ENCODE results near the gene F2RL3. TPM values are rescaled to one million over a fixed set of nuclear protein-coding genes. Genes with fewer than 3 reads are reported as not detected.
"Not testable (repeated sequence)": the region's sequence is repeated elsewhere in the genome, so short reads cannot be mapped to it uniquely, and the experiment has no call there.

The F2RL3 gene
- total RNA-seq, 2 experiments from 2014 or later: not detected

GRCh38 chr19:16934489-16934888, 45.7 kb downstream of the F2RL3 start:
- TF ChIP-seq, protein P1, sequence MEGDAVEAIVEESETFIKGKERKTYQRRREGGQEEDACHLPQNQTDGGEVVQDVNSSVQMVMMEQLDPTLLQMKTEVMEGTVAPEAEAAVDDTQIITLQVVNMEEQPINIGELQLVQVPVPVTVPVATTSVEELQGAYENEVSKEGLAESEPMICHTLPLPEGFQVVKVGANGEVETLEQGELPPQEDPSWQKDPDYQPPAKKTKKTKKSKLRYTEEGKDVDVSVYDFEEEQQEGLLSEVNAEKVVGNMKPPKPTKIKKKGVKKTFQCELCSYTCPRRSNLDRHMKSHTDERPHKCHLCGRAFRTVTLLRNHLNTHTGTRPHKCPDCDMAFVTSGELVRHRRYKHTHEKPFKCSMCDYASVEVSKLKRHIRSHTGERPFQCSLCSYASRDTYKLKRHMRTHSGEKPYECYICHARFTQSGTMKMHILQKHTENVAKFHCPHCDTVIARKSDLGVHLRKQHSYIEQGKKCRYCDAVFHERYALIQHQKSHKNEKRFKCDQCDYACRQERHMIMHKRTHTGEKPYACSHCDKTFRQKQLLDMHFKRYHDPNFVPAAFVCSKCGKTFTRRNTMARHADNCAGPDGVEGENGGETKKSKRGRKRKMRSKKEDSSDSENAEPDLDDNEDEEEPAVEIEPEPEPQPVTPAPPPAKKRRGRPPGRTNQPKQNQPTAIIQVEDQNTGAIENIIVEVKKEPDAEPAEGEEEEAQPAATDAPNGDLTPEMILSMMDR (IDR thresholded peaks at IDR 0.05): no peak
- Mint-ChIP-seq H3K4me3 (no peak overlapping the region), H3K4me1 (ENCODE audit: low read depth) (no peaks in the 10 kb centered on the region), H3K27ac (no peak overlapping the region), H3K9me3 (peaks cover 15% of the 10 kb centered on the region), H3K27me3 (peaks cover 9% of the 10 kb centered on the region), H3K36me3 (ENCODE audit: low read depth) (no peaks in the 10 kb centered on the region)
- Histone ChIP-seq H3K4me3 (ENCODE audit: low read length) (no peak overlapping the region), H3K27ac (ENCODE audit: low read depth in 1 of 2, low read length in 2 of 2) (no peak overlapping the region), H3K27me3 (ENCODE audit: control insufficient read depth in 1 of 2, insufficient read depth in 2 of 2, low read length in 2 of 2) (no peaks in the 10 kb centered on the region), H3K9me3 (ENCODE audit: control insufficient read depth in 1 of 2, insufficient read depth in 1 of 2, low read length in 2 of 2) (peaks cover 11 to 21% of the 10 kb centered on the region in 2 experiments), H3K36me3 (ENCODE audit: insufficient read depth, low read length) (no peaks in the 10 kb centered on the region), H3K4me1 (ENCODE audit: insufficient read depth, low read length) (no peaks in the 10 kb centered on the region)
- CTCF ChIA-PET: no interaction called here
- ATAC-seq (ENCODE audit: poor library complexity) (no peak), DNase-seq (no peak)
- intact Hi-C loops (cut with DNase I, micrococcal nuclease): no loop called here
- POLR2A ChIA-PET: no interaction called here

- ATAC-seq (ENCODE audit: poor library complexity) (no peak), DNase-seq (no peak)
- H3K36me3 Mint-ChIP-seq (ENCODE audit: low read depth): no peaks in the 10 kb centered on the region
- Histone ChIP-seq H3K27ac (ENCODE audit: low read depth in 1 of 2, low read length in 2 of 2) (no peak overlapping the region), H3K4me1 (ENCODE audit: insufficient read depth, low read length) (no peaks in the 10 kb centered on the region), H3K36me3 (ENCODE audit: insufficient read depth, low read length) (no peaks in the 10 kb centered on the region), H3K4me3 (ENCODE audit: low read length) (no peak overlapping the region), H3K27me3 (ENCODE audit: control insufficient read depth in 1 of 2, insufficient read depth in 2 of 2, low read length in 2 of 2) (no peaks in the 10 kb centered on the region), H3K9me3 (ENCODE audit: control insufficient read depth in 1 of 2, insufficient read depth in 1 of 2, low read length in 2 of 2) (peaks cover 0 to 21% of the 10 kb centered on the region in 2 experiments)
- no peaks in the 10 kb centered on the region for H3K27me3 Mint-ChIP-seq
- ChIA-PET CTCF (interaction anchor here (0.7 kb wide), 1 partner anchor 318 kb away, joined by 4 read pairs; no protein-coding TSS in a partner anchor), POLR2A (no interaction called here)
- intact Hi-C loops (cut with DNase I, micrococcal nuclease): no loop called here
- TF ChIP-seq, protein P1 (IDR thresholded peaks at IDR 0.05): no peak
- no peak overlapping the region for H3K4me3 Mint-ChIP-seq
- peaks cover 13% of the 10 kb centered on the region for H3K9me3 Mint-ChIP-seq
- no peak overlapping the region for H3K27ac Mint-ChIP-seq
- no peaks in the 10 kb centered on the region for H3K4me1 Mint-ChIP-seq (ENCODE audit: low read depth)
Measured at GRCh38 chr19:16936901-16937300, 48.1 kb downstream of the F2RL3 start.

DNA sequence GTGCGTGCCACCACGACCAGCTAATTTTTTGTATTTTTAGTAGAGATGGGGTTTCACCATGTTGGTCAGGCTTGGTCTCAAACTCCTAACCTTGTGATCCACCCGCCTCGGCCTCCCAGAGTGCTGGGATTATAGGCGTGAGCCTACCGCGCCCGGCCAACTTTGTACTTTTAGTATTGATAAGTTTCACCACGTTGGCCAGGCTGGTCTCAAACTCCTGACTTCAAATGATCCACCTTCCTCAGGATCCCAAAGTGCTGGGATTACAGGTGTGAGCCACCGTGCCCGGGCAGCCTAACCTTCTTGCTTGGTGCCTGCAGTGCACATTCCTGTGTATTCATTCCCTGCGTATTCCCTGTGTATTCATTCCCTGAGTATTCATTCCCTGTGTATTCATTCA, 49.0 kb downstream of the F2RL3 start:
- peaks cover 13% of the 10 kb centered on the region for H3K9me3 Mint-ChIP-seq
- H3K36me3 Mint-ChIP-seq (ENCODE audit: low read depth); H3K4me1 Mint-ChIP-seq (ENCODE audit: low read depth); POLR2A ChIA-PET; H3K4me1 ChIP-seq (ENCODE audit: insufficient read depth, low read length); H3K27ac ChIP-seq (ENCODE audit: low read depth in 1 of 2, low read length in 2 of 2); H3K36me3 ChIP-seq (ENCODE audit: insufficient read depth, low read length); intact Hi-C loops (cut with DNase I, micrococcal nuclease); H3K27me3 ChIP-seq (ENCODE audit: control insufficient read depth in 1 of 2, insufficient read depth in 2 of 2, low read length in 2 of 2); H3K4me3 Mint-ChIP-seq; H3K27me3 Mint-ChIP-seq; DNase-seq; H3K27ac Mint-ChIP-seq; ATAC-seq (ENCODE audit: poor library complexity); H3K4me3 ChIP-seq (ENCODE audit: low read length); CTCF ChIA-PET: not testable (repeated sequence)
- H3K9me3 ChIP-seq (ENCODE audit: control insufficient read depth in 1 of 2, insufficient read depth in 1 of 2, low read length in 2 of 2): peaks cover 0 to 21% of the 10 kb centered on the region in 2 experiments

GRCh38 chr19:16938211-16938610, 49.4 kb downstream of the F2RL3 start:
- CTCF ChIA-PET: no interaction called here

DNA sequence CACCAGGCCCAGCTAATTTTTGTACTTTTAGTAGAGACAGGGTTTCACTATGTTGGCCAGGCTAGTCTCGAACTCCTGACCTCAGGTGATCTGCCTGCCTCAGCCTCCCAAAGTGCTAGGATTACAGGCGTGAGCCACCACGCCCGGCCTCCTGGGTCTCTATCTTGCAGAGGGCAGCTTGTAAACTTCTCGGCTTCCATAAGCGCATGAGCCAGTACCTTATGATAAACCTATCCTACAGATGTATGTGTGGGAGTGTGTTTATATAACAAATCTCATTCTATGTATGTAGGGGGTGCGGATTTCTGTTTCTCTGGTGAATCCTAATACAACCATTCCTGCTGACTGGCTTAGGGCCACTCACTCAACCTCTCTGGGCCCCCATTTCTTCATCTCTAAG, 51.3 kb downstream of the F2RL3 start:
- H3K27me3 ChIP-seq (ENCODE audit: control insufficient read depth in 1 of 2, insufficient read depth in 2 of 2, low read length in 2 of 2); H3K27ac ChIP-seq (ENCODE audit: low read depth in 1 of 2, low read length in 2 of 2); H3K36me3 Mint-ChIP-seq (ENCODE audit: low read depth); ATAC-seq (ENCODE audit: poor library complexity); H3K36me3 ChIP-seq (ENCODE audit: insufficient read depth, low read length); H3K9me3 Mint-ChIP-seq; H3K27ac Mint-ChIP-seq; H3K9me3 ChIP-seq (ENCODE audit: control insufficient read depth in 1 of 2, insufficient read depth in 1 of 2, low read length in 2 of 2); H3K4me1 ChIP-seq (ENCODE audit: insufficient read depth, low read length); H3K4me3 Mint-ChIP-seq; H3K4me1 Mint-ChIP-seq (ENCODE audit: low read depth); DNase-seq; H3K4me3 ChIP-seq (ENCODE audit: low read length); intact Hi-C loops (cut with DNase I, micrococcal nuclease); H3K27me3 Mint-ChIP-seq; CTCF ChIA-PET; POLR2A ChIA-PET: not testable (repeated sequence)

More at GRCh38 chr19:16938211-16938610, 49.4 kb downstream of the F2RL3 start:
- no peak overlapping the region for H3K27ac Mint-ChIP-seq
- H3K27me3 ChIP-seq (ENCODE audit: control insufficient read depth in 1 of 2, insufficient read depth in 2 of 2, low read length in 2 of 2): no peaks in the 10 kb centered on the region
- no peak for DNase-seq
- no peak overlapping the region for H3K4me3 Mint-ChIP-seq
- no peak overlapping the region for H3K4me3 ChIP-seq (ENCODE audit: low read length)
- H3K9me3 Mint-ChIP-seq: peaks cover 12% of the 10 kb centered on the region
- no peaks in the 10 kb centered on the region for H3K4me1 ChIP-seq (ENCODE audit: insufficient read depth, low read length)
- no peaks in the 10 kb centered on the region for H3K4me1 Mint-ChIP-seq (ENCODE audit: low read depth)
- peaks cover 4% of the 10 kb centered on the region for H3K27me3 Mint-ChIP-seq
- H3K9me3 ChIP-seq (ENCODE audit: control insufficient read depth in 1 of 2, insufficient read depth in 1 of 2, low read length in 2 of 2): peaks cover 0 to 21% of the 10 kb centered on the region in 2 experiments
- H3K27ac ChIP-seq (ENCODE audit: low read depth in 1 of 2, low read length in 2 of 2): no peak overlapping the region
- H3K36me3 Mint-ChIP-seq (ENCODE audit: low read depth): no peaks in the 10 kb centered on the region
- H3K36me3 ChIP-seq (ENCODE audit: insufficient read depth, low read length): no peaks in the 10 kb centered on the region
- intact Hi-C loops (cut with DNase I, micrococcal nuclease): no loop called here
- no peak for ATAC-seq (ENCODE audit: poor library complexity)
- TF ChIP-seq, protein P1 (IDR thresholded peaks at IDR 0.05): no peak
- POLR2A ChIA-PET: no interaction called here
